GM18502 (cell line): ENCODE results near the gene VCL.
"Not testable (repeated sequence)": the region's sequence is repeated elsewhere in the genome, so short reads cannot be mapped to it uniquely, and the experiment has no call there.

Source experiments
- ATAC-seq: cut with Tn5 transposase; IDR thresholded peaks from one replicate; pipeline ENCODE4 v1.9.1; 2021; ENCODE audit warnings: mild to moderate bottlenecking; ENCODE audit not compliant: unreplicated experiment, poor library complexity

VCL gene

DNA sequence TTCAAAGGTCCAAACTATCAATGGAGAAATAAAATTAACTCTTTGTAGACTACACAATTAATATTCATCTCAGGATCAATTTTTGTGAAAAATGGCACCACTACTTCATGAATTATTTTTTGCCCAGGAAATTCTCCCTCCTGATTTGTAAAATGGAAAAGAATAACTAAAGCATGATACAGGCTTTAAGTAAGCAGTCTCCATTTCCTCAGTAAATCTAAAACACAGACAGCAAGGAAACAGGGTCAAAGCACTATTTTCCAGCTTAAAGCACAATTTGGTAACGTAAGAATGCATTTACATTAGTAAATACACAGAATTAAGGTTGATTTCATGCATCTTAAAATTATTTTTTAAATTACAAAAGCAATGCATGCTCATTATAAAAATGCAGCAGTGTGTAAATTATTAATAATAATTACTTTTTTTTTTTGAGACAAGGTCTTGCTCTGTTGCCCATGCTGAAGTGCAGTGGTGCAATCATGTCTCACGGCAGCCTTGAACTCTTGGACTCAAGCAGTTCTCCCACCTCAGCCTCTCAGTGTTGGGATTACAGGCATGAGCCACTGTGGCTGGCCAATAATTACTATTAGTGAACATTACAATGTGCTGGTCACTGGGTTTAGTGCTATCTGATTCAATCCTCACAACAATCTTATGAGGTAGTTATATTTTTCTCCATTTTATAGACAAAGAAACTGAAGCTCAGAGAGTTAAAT lies 26.1 kb upstream of the VCL start:
- ATAC-seq, result no peak

DNA sequence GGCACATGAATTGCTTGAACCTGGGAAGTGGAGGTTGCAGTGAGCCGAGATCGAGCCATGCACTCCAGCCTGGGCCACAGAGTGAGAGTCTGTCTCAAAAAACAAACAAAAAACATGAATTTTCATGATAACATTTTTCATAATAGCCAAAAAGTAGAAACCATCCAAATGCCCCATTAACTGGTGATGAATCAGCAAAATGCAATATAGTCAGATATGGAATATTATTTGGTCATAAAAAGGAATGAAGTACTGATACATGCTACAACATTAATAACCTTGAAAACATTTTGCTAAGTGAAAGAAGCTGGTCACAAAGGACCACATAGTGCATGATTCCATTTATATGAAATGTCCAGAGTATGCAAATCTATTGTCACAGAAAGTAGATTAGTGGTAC lies 24.5 kb upstream of the VCL start:
- no peak for ATAC-seq

DNA sequence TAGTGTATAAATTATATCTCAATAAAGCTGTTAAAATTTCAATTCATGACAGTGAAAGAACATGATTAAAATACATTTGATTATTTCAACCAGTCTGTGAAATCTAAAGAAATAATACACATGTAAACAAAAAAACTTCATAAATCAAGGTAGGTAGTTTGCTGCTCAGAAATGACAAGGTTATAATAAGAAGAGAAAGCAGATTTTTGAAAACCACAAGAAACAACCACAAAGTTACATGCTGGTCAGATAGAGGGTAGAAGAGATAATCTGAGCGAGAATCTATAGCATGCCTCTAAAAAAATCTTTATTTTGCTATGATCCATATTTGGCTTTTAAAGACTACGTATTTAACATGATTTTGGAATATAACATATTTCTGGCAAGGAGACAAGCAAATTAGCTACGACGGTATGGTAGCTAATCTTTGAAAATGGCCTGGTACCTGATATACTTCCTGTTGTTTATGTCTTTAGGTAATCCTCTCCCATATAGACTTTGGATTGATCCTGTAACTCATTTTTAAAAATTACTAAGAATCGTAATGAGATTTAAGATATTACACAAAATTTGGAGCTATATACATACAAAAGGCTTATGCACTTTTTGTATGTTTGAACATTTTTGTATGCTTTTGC lies 23.5 kb upstream of the VCL start:
- no peak for ATAC-seq

DNA sequence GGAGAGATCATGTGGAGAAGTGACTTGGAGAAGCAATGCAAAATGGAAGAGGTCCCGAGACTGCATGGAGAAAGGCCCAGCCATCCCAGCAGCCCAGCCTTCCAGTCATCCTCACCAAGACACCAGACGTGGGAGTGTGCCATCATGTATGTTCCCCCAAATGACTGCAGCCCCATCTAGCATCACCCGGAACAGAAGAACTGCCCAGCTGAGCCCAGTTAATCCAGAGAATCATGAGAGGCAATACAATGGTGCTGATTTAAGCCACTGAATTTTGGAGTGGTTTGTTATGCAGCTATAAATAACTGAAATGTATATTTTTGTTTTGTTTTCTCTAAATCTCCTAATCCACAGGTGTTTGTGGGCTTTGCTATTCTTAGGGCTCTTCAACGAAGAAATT lies 22.5 kb upstream of the VCL start:
- ATAC-seq, result no peak

DNA sequence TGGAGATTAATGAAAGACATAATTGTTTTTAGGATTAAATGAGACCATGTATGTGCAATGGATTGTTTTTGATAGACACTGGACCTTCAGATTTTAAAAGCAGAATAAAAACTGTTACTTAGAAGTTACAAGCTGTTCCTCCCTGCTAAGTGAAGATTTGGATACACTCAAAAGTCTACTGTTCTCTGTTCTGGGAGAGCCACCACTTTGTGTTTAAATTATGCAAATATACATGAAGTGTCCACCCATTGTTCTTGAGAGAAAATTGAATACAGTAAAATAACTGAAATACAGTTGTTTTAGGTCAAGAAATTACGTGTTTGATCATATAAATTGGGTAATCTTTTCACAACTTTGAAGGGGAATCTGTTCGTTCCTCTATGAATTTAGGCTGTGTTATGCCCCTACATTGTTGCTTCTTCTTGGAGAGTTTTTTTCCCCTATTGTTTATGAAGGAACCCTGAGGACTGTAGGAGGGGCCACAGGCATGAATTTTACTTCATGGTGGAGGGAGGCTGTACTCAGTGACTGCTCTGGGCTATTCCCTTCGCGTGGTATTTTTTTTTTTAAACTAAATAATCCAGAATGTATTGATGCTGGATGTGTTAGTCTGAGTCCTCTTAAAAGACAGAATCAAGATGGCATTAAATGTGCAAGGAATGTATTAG lies 18.6 kb upstream of the VCL start:
- ATAC-seq, result no peak

DNA sequence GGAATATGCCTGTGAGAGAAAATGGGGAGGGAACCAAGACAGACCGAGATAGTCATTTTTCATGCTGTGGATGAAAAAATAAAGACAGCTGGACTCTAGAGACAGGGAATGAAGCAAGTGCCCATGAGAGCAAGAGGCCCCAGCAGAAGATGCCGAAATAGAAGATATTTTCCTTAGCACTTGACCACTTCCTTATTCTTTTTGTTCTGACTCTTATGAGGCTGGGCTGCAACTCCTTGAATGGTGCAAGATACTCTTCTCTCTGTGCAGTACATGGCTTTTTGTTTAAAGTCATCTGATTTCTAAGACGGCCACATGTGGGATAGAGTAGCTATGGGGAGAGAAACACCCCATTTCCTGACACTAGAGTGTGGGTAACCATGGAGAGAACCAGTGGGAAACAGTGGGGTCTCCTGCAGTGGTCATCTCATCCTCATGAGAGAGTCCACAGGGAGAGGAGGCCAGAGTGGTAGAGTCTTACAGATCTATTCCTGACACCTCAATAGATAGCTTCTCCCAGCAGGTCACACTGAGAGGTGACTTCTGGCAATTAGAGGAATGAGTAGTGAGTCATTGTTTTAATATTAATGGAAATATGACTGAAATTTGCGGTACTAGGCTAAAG lies 18.0 kb upstream of the VCL start:
- ATAC-seq, result no peak

DNA sequence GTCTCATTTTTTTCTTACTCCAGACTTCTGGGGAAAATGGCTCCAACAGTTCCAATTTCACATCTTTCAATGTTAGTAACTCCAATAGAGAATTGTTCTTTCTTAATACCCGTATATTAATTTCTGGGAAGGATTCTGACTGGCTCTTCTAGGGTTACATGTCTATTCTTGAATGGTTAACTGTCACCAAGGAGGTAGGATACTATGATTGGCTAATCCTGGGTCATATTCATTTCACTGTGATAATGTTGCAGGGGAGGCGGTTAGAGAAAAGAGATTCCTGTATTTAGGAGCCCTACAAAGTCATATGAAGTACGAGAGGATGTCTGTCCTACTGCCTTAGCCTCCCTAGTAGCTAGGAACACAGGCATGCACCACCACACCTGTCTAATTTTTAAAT lies 16.1 kb upstream of the VCL start:
- ATAC-seq, result no peak

DNA sequence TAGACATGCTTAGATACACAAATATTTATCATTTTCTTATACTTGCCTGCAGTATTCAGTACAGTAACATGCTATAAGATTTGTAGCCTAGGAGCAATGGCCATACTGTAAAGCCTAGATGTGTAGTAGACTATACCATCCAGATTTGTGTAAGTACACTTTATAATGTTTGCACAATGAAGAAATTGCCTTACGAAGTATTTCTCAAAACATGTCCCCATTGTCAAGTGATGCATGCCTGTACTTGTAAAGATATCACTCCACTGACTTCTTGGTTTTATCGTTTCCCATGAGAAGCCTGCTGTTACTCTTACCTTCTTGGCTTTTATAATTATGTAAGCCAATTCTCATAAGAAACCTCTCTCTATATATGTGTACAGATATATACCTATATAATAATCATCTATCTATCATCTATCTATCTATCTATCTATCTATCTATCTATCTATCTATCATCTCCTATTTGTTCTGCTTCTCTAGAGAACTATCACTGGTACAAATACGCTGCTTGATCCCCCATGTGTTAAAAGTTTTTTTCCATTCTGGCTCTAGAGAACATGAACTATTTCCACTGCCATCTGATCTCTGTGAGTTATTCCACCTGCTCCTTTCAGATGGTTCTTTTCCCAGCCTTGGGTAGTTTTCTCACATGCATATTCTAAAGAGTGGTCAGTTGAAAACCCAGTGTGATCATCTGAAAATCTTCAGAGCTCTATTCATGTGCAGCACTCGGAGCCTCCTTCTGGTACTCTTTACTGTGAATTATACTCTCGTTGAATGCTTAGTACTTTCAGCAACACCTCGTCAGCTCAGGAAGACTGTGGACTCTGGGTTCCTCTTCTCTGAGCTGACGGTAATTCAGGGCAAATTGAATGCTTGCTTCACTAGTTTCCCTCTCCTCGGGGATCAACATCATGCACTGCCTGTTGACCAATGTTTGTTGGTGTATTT lies 14.5 kb upstream of the VCL start:
- no peak for ATAC-seq

DNA sequence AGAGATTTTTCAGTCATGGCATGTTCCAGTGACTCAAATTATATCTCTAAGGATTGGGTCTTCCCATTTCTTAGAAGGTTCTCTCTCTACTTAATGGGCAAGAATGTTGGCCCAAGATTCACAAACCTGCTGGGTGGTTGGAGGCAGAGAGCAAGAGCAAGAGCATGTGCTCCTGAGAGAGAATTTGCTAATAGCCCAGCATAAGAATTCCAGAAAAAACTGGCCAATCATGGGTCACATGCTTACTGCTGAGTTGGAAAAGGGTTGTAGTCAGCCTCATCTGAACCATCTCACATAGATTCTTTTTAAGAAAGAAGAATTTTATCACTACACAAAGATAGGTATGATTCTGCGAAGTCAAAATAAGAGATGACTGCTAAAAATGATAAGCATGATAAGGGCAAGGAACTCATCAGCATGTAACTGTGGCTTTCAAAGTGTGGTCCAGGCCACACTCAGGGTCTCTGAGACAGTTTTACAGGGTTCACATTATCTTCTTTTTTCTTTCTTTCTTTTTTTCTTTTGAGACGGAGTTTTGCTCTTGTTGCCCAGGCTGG lies 8.2 kb upstream of the VCL start:
- ATAC-seq, result no peak

DNA sequence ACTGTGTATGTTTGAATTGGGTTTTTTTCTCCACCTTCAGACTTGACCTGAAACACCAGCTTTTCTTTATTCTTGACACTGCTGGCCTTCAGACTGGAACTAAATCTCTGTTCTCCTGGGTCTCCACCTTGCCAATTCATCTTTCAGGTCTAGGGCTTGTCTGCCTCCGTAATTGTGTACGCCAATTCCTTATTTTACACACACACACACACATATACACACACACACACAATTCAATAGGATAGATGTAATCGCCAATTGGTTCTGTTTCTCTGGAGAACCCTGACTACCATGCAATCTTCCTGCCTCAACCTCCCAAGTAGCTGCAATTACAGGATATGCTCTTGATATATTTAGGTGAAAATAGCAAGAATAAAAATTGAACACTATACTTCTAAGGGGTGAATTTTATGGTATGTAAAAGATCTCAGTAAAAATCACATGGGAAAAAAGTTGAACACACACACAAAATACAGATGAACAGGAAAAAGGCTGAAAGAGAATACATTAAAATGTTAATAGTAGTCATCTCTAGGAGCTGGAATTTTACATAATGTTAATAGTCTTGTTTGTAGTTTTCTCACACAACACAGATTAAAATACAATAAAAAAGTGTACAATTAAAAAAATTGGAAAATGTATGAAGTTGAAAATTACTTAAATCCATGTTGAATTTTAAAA lies 6.6 kb upstream of the VCL start:
- ATAC-seq, result no peak

DNA sequence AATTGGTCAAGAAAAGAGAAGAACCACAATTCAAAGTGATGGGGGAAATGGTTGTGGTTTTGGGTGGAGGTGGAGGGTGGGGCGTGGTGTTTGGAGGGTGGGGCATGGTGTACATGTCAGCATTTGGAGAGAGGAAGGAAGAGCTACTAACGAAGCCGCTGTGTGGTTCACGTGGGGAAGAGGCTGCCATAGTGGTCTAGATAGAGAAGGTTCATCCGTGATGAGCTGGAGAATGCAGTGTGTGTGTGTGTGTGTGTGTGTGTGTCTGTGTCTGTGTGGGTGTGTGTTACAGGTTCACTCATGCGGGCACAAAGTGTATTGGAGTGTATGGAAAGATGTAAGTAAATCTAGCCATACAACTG lies 6.1 kb upstream of the VCL start:
- no peak for ATAC-seq

DNA sequence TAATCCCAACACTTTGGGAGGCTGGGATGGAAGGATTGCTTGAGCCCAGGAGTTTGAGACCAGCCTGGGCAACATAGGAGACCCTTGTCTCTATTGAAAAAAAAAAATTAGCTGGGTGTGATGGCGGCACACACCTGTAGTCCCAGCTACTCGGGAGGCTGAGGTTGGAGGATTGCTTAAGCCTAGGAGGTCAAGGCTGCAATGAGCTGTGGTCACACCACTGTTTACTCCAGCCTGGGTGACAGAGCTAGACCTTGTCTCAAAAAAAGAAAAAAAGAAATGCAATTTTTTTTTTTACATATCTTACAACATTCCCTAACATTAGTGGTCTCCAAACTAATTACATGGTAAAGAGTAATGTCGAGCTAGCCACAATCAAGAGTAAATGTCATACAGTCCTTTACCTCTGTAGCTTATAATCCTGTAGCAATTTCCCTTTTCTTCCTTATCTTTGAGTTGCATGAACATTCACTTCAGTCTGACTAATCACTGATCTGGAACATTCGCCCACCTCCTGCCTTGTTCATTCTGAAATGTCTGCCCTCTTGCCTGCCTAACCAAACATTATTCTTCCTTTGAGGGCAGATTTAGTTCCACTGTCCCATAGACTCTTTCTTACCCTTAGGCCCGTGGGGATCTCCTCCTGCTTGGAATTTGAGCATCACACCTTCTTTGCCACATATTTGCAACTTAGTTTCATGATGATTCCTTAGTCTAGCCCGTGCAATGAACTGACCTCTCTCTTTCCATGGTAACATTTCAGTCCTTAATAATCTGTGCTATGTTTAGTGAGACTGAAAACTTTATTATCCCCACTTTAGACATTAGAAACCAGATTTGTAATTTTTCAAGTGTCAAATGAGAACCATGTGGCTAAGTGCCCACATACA lies 4.8 kb upstream of the VCL start:
- no peak for ATAC-seq

DNA sequence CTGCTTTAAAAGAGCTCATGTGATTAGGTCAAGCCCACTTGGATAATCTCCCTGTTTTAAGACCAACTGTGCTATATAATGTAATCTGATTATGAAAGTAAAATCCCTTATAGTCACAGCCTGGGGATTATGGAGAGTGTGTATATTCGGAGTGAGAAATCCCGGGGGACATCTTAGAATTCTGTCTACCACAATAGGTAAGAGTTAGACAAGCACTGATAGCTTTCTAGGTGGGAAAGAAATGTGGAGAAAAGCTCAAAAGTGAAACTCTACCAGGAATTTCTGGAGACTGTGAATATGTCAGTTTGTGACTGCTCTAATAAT lies 2.9 kb upstream of the VCL start:
- ATAC-seq, result no peak

DNA sequence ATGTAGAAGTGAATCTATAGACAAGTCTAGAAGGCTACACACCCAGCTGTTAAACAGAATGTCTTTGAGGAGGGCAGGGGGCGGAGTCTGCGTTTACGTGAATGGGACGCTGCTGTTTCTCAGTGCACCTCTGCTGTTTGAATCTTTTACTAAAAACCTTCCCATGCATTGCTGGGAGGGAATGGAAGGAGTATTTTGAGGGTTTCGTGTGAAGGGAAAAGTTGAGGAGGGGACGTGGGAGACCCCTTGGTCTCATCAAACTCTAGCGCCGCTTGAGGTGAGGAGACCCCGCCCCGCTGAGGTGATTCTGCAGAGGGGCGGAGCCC lies 492 bp upstream of the VCL start:
- peak; percentile 33 for ATAC-seq

DNA sequence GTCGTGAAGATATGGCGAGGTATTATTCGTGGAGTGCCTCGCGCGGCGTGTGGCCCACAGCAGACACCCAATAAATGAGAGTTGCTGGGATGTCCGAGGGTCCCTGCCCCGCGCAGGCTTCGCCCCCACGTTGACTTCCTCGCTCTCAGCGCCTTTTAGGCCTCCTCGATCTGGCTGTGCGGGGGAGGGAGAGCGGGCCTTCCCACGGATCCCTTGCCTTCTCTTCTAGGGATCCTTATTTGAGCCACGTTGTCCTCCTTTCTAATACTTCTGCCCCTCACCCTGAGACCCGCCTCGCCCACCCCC lies 660 bp downstream of the VCL start:
- ATAC-seq, result no peak

DNA sequence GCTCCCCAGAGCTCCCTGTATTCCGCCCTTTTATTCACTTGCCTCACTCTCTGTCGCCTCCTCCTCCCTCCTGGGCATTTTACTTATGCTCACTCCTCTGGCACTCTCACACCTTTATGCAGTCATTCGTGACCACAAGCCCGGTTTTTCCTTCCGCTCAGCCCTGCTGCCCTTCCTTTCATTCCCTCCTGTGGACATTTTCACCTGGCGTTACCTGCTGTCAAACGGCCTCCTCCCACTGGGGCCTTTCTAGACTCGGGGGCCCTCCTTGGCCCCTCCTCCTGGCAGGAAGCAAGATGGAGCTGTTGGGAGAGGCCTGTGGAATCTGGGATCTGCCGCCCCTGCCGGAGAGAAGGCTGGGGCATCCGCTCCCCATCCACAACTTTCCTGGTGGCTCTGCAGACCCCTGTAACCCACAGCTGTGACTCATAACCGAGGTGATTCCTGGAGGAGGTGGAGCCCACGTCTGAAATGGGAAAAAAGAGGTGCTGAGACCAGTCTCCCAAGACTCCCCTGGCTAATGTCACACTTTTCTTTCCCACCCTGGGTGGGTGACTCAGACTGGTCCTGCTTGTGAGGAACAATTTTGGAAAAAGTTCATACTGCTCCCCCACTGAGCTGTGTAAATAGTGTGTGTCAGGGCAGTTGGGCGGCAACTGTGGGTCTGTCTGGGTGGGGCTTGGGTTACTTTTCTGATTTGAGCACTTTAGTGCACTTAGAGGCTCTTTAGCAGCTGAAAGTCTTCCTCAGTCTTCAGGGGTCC lies 1.2 kb downstream of the VCL start:
- ATAC-seq, result no peak

DNA sequence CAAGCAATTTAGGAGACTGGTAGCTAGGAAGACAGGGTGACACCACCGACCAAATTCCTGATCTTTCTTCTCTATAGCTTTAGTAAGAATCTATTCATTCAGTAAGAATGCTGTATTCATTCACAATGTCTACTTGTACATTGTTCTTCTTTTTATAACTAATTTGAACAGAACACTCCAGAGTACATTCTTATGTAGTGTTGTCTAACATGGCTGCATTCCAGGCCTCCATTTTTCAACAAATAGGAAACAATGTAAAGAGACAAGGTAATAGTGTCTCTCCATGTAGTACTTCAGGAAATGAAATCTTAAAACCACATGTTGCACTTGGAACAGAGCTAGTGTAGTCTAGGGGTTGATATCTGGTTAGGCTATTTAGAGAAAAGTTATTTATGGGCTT lies 1.8 kb downstream of the VCL start:
- no peak for ATAC-seq

DNA sequence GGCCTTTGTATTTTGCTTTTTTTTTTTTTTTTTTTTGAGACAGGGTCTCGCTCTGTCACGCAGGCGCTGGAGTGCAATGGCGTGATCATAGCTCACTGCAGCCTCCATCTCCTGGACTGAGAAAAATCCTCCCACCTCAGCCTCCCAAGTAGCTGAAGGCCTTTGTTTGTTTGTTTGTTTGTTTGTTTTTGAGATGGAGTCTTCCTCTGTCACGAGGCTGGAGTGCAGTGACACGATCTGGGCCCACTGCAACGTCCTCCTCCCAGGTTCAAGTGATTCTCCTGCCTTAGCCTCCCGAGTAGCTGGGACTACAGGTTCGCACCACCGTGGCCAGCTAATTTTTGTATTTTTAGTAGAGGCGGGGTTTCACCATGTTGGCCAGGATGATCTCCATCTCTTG lies 2.3 kb downstream of the VCL start:
- not testable (repeated sequence) for ATAC-seq
